GM18520 (cell line): ENCODE measurements around the gene ZNF750.

Experiments used
- ATAC-seq: cut with Tn5 transposase; IDR thresholded peaks from one replicate; pipeline ENCODE4 v1.9.1; 2021; ENCODE audit not compliant: unreplicated experiment

Gene ZNF750

DNA sequence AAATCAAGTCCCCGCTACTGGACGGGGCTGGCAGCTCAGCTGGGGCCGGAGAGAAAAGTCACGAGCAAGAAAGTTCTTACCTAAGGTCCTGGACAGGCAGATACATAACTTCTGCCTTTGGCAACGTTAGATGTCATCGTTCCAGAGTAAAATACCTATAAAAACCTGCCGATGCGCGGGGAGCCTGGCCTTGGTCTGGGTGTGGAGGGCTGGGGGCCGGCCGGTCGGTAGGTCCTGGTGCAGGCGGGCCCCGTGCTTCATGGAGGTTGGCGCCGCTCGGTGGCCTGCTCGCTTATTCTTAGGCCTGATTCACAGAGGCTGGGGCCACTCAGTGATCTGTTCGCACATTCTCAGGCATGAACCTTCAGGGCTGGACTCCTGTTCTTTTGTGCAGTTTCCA is 33.7 kb upstream of the ZNF750 start:
- no peak for ATAC-seq

- ATAC-seq, result no peak
Measured at GRCh38 chr17:82872591-82873520, 33.0 kb upstream of the ZNF750 start.

DNA sequence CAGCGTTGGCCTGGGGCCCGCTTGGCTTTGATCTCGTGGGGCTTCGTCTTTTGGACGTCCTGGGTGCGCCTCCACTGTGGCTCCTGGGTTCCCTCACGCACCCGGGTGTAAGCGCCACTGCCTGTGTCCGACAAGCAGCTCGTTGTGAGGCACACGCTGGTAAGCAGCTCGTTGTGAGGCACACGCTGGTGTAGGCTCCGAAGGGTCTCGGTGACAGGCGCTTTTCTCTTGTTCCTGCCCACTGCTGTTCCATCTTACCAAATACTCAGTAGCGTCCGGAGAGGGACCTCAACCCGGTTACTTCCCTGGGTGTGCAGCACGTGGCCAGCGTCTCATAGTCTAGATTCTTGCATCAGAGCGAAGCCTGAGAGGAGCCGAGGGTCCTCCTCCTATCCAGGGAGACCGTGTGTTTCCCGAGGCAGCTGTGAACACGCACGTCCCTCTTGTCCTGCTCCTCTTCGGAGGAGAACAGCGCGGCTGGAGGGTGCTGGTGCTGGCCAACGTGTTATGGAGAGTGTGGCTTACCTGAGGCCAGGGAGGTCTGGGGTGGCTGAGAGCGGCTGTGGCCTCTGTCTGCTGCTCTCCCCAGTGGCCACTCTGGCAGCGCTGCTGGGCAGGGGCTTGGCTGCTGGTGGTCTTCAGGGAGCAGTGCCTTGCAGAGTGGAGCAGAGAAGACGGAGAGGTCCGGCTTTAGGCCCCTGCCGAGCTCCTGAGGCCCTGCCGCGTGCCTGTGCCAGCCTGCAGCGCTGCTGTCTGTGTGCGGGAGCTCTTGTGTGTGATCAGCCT is 32.1 kb upstream of the ZNF750 start:
- ATAC-seq, result no peak

- ATAC-seq, result no peak
Measured at GRCh38 chr17:82871056-82871775, 31.4 kb upstream of the ZNF750 start.

DNA sequence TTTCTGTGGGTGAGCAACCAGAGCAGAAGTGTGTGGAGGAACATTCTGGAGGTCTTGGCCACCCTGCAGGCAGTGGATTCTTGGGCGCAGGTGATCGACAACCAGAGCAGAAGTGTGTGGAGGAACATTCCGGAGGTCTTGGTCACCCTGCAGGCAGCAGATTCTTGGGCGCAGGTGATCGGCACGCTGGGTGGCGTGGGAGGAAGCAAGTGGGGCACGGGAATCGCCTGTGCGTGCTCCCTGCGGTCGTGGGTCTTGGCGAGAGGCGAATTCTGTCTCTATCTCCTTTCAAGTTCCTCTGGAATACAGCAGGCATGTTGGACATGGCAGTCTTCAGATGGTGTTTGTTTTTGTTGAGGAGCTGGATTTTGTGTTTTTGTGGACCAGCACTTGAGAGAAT is 30.7 kb upstream of the ZNF750 start:
- no peak for ATAC-seq

- ATAC-seq, result no peak
Measured at GRCh38 chr17:82870091-82870491, 30.3 kb upstream of the ZNF750 start.

- ATAC-seq, result no peak
Measured at GRCh38 chr17:82869536-82869935, 29.7 kb upstream of the ZNF750 start.

DNA sequence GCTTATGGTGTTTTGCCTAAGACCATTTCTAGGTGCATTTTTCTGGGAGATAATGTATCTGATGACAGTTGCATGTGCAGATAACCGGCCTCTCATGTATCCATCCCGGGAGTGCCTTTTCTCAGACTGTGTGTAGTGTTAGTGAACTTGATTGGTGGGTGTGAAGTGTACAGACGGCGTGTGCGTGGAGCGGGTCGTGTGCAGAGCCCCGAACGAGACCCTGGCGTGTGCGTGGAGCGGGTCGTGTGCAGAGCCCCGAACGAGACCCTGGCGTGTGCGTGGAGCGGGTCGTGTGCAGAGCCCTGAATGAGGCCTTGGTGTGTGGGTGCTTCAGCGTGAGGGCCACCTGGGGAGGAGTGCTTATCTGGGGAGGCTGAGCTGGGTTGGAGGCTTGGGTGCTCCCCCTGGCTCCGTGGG is 28.9 kb upstream of the ZNF750 start:
- no peak for ATAC-seq

DNA sequence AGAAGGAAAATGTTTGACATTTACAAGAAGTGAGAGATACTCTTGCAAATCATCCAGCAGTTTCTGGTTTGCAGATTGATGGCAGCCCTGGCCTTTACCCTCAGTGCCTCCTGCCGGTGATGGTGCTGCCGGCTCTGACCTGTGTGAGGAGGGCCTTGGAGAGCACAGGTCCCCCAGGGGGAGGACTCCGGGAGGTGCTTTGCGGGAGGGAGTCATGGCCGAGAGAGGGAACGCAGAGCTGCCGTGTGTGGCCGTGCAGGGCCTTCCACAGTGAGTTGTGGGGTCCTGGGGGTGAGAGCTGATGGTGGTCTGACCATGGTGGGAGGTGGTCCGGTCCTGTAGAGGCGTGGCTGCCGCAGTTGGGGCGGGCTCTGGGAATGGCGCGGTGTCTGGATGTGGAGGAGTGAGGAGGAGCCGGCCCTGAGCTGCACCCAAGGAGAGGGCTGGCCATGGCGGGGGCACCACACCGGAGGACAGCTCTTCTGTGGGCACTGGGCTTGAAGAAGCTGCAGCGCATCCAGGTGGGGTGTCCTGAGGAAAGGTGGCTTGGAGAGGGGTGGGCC is 28.0 kb upstream of the ZNF750 start:
- ATAC-seq, result no peak

DNA sequence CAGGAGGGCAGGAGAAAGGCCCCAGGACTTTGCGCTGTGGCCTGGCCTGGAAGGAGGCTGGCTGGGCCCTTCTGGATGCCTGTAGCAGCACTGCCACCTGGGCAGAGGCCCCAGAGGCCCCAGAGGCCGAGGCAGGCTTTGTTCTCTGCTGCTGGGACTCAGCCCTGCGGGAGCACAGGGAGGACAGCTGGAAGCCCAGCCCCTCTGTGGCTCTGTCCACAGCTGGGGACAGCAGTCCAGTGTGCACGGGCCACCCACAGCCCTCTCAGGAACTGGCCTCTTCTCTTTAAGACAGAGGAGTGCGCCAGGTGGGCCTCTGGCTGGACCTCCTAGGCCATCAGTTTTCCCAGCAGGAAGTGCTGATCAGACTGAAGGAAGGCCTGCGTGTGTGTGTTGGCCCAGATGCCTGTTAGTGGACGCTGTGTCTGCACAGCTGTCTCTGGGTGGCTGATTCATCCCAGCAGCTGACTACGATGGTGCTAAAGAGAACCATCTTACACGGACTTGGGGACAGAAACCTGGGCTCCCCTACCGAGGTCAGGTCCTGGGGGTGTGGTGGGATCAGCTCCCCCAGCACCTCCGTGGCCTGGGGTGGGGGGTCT is 26.9 kb upstream of the ZNF750 start:
- no peak for ATAC-seq

DNA sequence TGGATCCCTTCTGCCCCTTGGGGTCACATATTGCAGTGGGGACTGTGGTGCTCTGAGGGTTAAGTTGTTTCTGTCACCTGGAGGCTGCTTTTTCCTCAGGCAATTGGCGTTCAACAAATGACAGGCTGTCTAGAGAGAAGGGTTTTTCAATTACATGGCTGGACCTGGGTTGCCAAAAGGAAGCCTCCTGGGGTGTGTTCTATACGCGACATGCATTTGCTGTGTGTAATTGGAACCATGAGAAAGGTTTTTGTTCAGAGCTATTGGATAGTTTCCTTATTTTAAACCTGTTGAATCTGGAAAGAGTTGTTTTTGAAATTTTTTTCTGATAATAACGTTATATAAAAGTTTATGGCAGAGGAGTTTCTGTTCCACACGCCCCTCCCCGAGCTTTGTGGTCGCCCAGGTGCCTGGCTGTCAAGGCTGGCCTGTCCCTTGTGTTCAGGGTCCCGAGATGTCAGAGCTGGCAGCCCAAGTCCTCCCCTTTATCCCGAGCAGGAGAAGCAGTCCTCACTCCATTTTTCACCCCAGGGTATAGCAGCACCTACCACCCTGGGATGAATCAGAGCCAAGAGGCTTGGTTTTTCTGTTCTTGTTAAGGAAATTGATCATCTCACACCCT is 26.1 kb upstream of the ZNF750 start:
- no peak for ATAC-seq

DNA sequence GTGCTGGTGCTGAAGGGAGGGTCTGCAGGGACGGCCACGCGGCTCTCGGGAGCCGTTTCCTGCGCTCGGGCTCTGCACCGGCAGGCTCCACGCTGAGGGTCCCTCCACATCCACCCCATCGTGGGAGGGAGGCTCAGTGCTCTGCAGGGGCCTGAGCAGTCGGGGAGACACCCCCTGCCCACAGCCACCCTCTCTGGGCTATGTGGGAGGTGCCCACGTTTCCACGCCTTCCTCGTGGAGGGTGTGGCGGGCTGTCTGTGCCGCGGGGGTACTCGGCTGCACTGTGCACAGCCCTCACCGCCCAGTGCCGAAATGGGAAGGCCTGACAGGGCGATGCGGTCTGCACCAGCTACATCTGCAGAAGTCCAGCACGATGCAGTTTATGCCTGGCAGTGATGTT is 25.5 kb upstream of the ZNF750 start:
- ATAC-seq, result no peak

- ATAC-seq, result no peak
Measured at GRCh38 chr17:82864713-82865248, 25.0 kb upstream of the ZNF750 start.

DNA sequence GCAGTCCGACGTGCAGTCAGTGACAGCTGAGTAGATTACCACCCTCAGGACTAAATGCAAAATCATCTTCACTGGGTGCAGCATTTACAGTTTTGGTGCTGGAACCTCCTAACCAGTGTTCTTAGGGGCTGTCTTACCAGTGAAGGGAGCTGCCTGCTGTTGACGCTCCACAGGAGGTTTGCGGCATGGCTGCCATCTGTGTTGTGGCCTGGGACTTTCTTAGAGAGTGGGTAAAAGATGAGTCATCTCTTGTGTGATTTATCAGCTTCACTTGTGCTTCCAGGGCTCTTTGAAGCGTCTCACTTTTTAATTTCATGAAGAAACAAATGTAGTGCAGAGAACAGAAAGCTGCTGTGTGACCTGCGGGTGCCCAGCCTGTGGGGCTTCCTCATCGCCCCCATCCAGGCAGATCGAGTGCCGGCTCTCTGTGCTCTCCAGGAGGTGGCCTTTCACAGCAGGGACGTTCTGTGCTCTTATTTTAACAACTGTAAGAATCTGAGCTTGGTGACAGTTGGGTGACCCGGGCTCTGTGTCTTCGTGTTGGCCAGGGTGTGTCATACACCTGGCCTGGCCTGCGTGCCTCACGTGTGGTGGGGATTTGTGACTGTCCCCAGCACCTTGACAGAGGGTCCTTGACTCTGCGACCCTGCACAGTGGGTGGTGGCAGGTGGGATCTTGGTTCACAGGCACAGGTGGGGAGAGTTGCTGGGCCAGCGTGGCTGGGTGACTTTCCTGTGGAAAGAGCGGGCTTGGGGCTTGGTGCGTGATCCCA is 24.3 kb upstream of the ZNF750 start:
- peak; percentile 88 for ATAC-seq

- no peak for ATAC-seq
Measured at GRCh38 chr17:82863383-82863940, 23.6 kb upstream of the ZNF750 start.

DNA sequence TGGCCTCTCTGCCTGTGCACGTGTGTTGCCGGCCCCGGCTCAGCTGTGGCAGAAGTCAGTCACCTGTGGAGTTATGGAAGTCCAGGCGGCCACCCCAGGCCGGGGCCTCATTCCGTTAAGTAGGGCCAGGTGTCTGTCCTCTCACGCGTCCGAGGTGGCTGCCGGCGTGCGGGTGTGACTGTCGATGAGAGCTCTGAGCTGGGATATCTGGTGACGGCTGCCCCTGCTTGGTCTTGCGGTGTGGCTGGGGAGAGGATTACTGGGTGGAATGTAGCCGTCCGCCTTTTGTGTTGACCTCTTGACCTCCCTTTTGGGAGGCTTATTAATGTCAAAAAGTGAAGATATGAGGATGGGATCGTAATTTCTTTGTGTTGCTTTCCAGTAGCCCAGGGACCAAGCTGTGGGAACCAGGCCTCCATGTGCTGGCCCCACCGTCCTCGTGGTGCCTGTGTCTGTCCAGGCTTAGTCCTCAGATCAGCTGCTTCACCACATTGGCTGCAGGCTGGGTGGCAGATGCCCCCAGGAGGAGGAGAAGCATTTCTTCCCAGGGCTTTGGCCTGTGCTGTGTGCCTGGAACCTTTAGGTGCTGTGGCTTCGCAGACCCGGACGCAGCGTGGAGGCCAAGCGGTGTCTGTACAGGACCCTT is 23.0 kb upstream of the ZNF750 start:
- no peak for ATAC-seq

- ATAC-seq, result no peak
Measured at GRCh38 chr17:82862191-82862590, 22.4 kb upstream of the ZNF750 start.

- no peak for ATAC-seq
Measured at GRCh38 chr17:82861393-82861775, 21.6 kb upstream of the ZNF750 start.
